Thymus (tissue), 11 donors: ENCODE data around the gene ZNF581. TPM values are rescaled to one million over a fixed set of nuclear protein-coding genes. Genes with fewer than 3 reads are reported as not detected.
A peak's percentile ranks its signal among the peaks of the same experiment; 100 is the strongest.

Source experiments
- DNase-seq, 9 donors: peaks; one replicate each; pipeline ENCODE4 v3.0.0-alpha.2; 2013; ENCODE audit warnings: low spot score in 9 of 9, low read depth in 6 of 9, missing footprints in 1 of 9
- H3K27ac ChIP-seq, 2 donors: one replicate each; pipeline ENCODE4 v1.5.1; 2013; ENCODE audit warnings: control low read depth in 1 of 2, low read depth in 1 of 2, low read length in 1 of 2, mild to moderate bottlenecking in 1 of 2, moderate library complexity in 1 of 2
- H3K27me3 ChIP-seq, 2 donors: one replicate each; pipeline ENCODE4 v1.5.1; 2013; ENCODE audit warnings: low read length in 1 of 2; ENCODE audit not compliant: control insufficient read depth in 2 of 2, insufficient read depth in 1 of 2
- H3K36me3 ChIP-seq, 2 donors: one replicate each; pipeline ENCODE4 v1.5.1; 2013; ENCODE audit warnings: low read length in 1 of 2, mild to moderate bottlenecking in 1 of 2, moderate library complexity in 1 of 2; ENCODE audit not compliant: control insufficient read depth in 2 of 2, insufficient read depth in 2 of 2
- H3K4me1 ChIP-seq, 2 donors: one replicate each; pipeline ENCODE4 v1.5.1; 2013; ENCODE audit warnings: low read length in 2 of 2; ENCODE audit not compliant: control insufficient read depth in 2 of 2, insufficient read depth in 2 of 2
- H3K4me3 ChIP-seq, 2 donors: one replicate each; pipeline ENCODE4 v1.5.1; 2013; ENCODE audit warnings: low read length in 2 of 2, control low read depth in 1 of 2, mild to moderate bottlenecking in 1 of 2
- H3K9me3 ChIP-seq, 2 donors: one replicate each; pipeline ENCODE4 v1.5.1; 2013; ENCODE audit warnings: low read length in 1 of 2, mild to moderate bottlenecking in 1 of 2; ENCODE audit not compliant: control insufficient read depth in 2 of 2, insufficient read depth in 1 of 2
- WGBS: extraction: QIAGEN DNeasy Blood & Tissue Kit; methylation state at CpG from one replicate; pipeline ENCODE4 v1.1.7; 2013; 5-methylcytosine and 5-hydroxymethylcytosine counted together
- polyA plus RNA-seq: library from polyadenylated mRNA; stranded (reverse); fragments of 200-250 nt; gene quantifications from one replicate; pipeline ENCODE4 v1.2.3, GENCODE V29; 2013
- total RNA-seq: library from RNA; stranded (reverse); fragments of 120-200 nt; gene quantifications from one replicate; pipeline ENCODE4 v1.2.4, GENCODE V29; 2013
- donor health status: healthy.

ZNF581 gene
- total and polyA plus RNA-seq, 2 donors, result 19.0 to 22.9 TPM

DNA sequence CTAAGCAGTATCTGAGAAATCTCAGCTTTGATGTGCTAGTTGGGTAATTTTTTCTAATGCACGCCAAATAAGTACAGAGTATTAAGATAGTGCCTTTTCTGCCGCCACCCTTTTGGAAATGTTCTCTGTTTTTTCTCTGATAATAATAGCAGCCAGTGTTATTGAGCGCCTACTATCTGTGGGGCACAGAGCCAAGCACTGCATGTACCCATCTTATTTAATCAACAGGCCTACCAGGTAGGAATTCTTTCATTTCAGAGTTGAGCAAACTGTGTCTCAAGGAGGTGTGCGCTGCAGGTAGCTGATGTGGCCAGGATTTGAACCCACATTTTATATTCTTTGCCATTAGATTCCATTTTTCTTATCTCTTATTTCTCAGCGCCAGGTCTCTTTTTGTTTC is 32.9 kb downstream of the ZNF581 start:
- Histone ChIP-seq H3K4me1 (peaks cover 15 to 19% of the 10 kb centered on the region in 2 donors), H3K27me3 (no peaks in the 10 kb centered on the region), H3K36me3 (peaks cover 39 to 47% of the 10 kb centered on the region in 2 donors), H3K27ac (no peak overlapping the region), H3K4me3 (no peak overlapping the region), H3K9me3 (no peaks in the 10 kb centered on the region)
- WGBS, result 96% methylated on average over 5 of the region's 5 CpGs
- DNase-seq, result no peak

DNA sequence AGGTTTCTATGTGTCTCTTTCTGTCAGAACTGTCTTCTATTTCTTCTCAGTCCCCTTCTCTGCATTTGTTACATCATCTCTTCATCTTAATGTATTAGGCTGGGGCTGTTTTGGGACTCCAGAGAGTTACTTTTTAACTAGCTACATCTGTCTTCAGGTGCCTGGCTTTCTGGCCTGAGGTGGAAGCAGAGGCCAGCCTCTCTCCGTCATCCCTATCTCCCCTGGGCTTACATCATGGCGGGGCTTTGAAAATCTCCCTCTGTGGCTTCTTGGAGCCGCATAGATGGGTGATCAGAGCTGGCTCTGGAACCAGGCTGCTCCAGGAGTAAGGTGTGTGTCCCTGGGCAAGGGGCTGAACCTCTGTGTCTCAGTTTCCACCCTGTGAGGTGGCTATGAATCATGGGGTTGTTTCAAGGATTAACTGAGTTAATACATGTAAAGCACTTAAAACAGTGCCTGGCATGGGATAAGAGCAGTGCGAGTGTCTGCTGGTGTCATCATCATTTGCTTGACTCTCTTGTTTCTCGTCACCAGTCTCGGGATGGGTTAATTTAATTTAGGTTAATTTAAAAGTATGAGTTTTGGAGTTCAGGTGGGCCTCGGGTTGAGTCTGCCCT is 33.5 kb downstream of the ZNF581 start:
- no peak overlapping the region for H3K27ac ChIP-seq
- WGBS, result 96% methylated on average over 7 of the region's 7 CpGs
- H3K36me3 ChIP-seq, result peaks cover 43 to 45% of the 10 kb centered on the region in 2 donors
- DNase-seq, result no peak
- no peaks in the 10 kb centered on the region for H3K27me3 ChIP-seq
- no peak overlapping the region for H3K4me3 ChIP-seq
- H3K4me1 ChIP-seq, result peaks cover 15 to 19% of the 10 kb centered on the region in 2 donors
- no peaks in the 10 kb centered on the region for H3K9me3 ChIP-seq

DNA sequence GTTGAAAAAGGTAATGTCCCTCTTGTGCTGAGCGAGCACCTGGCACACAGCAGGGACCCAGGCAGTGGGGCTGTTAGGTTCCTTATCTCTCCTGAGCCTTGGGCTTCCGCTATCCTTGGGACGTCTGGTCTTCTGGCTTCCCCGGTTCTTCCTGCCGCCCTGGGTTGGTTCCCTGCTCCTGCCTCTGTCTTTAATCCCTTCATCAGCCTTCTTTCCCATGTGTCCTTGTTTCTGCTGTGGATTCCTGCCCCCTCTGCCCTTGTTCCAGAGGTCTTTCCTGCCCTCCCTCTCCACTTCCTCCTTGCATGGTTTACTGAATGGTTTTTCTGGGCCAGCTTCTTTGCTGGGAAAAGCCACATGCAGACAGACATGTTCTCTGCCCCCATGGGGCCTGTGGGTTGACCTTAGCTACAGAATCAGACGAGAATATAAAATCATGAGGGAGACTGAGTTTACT is 34.2 kb downstream of the ZNF581 start:
- Histone ChIP-seq H3K4me3 (no peak overlapping the region), H3K27me3 (no peaks in the 10 kb centered on the region), H3K27ac (peak overlapping the region in 1 of 2 donors; percentile 26), H3K9me3 (no peaks in the 10 kb centered on the region), H3K4me1 (peaks cover 15 to 19% of the 10 kb centered on the region in 2 donors), H3K36me3 (peaks cover 44 to 50% of the 10 kb centered on the region in 2 donors)
- no peak for DNase-seq
- 96% methylated on average over 6 of the region's 6 CpGs for WGBS

DNA sequence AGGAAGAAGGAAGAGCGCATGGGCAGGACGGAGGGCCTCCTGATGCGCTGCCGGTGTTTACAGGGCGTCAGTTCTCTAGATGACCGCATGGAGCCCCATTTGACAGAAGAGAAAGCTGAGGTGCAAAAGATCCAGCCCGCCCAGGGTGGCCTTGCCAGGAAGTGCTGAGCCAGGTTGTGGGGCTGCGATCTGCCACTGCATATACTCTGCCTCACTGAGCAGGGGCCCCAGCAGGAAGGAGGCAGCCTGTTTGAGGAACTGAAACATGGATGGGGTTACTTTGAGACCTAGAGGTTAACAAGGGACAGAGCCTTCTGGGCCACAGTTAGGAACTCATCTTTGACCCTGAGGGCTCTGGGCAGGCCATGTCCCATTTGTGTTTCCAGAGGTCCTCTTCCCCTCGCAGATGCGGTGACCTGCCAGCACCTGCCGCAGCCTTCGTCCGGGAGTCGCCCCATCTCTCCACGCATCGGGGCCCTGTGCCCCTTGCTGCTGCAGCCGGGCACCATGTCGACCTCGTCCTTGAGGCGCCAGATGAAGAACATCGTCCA is 34.7 kb downstream of the ZNF581 start:
- H3K27ac ChIP-seq, result peak overlapping the region; percentile 18 to 26
- 94% methylated on average over 21 of the region's 21 CpGs for WGBS

DNA sequence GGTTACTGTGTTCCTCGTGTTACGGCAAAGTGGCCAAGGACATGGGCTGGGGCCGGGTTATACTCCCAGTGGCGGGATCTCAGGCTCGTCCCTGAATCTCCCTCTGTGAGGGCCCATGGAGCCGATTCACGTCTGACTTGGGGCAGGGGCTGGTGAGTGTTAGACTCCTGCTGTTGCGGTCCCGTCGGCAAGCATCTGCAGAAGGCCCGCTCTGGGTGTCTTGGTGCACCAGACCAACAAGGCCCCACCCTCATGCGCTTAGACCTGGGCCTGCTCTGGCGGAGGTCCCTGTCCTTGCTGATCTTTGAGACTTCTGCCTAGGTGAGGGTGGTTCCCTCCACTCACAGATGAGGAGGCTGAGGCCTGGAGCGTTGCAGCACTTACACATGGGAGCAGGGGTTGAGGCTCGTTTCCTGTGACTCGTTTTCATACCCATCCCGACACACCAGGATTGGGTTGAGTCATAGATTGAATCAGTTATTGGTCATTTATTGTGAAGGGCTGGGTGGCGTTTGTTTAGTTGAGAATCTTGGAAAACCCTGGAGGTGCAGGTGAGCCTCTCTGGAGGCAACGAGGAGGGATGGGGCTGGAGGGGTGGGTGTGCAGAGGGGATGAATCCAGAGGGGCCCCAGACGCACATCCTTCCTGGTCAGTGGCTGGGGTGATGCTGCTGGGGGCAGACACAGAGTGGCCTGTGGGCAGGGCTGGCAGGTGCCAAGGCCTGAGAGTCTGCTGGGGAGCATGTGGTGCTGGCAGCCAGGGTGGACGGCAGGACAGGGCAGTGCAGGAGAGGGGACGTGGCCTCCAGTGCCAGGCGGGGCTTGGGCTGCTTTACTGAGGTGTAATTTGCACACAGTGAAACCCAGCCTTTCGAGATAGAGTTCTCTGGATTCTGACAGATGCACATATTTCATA is 36.2 kb downstream of the ZNF581 start:
- Histone ChIP-seq H3K27me3 (no peaks in the 10 kb centered on the region), H3K36me3 (peaks cover 47 to 53% of the 10 kb centered on the region in 2 donors), H3K4me3 (no peak overlapping the region), H3K9me3 (no peaks in the 10 kb centered on the region), H3K27ac (no peak overlapping the region), H3K4me1 (peaks cover 14 to 15% of the 10 kb centered on the region in 2 donors)
- no peak for DNase-seq
- WGBS, result 96% methylated on average over 24 of the region's 24 CpGs

More for the DNA sequence above, 34.7 kb downstream of the ZNF581 start:
- Histone ChIP-seq H3K27me3 (no peaks in the 10 kb centered on the region), H3K36me3 (peaks cover 44 to 50% of the 10 kb centered on the region in 2 donors), H3K4me3 (no peak overlapping the region), H3K4me1 (peaks cover 15 to 19% of the 10 kb centered on the region in 2 donors), H3K9me3 (no peaks in the 10 kb centered on the region)
- DNase-seq, result peak in 1 of 9 donors; percentile 23

DNA sequence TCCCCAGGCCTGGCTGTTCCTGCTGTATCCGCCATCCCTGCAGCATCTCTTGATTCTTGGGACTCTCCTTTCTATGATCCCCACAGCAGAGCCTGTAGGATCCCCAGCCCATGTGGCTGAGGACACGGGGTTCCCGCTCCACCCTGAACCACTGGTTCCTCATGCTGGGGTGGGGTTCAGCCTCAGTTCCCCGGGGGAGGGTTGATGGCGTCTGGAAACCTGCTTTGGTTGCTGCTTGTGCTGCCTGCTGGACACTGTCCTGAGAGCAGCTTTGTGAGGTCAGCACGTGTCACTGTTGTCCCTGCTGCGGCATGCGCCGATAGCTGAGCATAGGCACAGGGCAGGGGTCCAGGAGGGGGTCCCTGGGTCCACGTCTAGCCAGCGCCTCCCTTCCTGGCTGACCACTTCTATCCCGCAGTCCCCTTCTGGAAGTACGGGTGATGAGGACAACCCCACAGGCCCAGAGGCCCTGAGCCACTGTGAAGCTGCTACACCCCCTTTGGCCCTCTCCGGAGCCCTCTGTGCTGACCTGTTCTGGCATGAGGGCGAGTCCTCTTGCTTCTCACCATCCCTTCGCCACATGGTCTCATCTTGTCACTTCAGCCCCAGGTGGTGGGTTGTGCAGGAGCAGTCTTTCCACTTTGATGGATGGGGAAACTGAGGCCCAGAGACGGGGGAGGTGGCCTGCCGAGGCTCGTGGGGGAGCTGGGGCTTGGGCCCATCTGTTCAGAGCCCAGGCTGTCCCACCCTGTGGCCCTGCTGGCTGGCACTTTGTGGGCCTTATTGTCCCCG is 37.1 kb downstream of the ZNF581 start:
- no peaks in the 10 kb centered on the region for H3K27me3 ChIP-seq
- H3K4me3 ChIP-seq, result no peak overlapping the region
- H3K9me3 ChIP-seq, result no peaks in the 10 kb centered on the region
- no peak overlapping the region for H3K27ac ChIP-seq
- peaks cover 49 to 61% of the 10 kb centered on the region in 2 donors for H3K36me3 ChIP-seq
- DNase-seq, result no peak
- H3K4me1 ChIP-seq, result peaks cover 12 to 15% of the 10 kb centered on the region in 2 donors
- WGBS, result 98% methylated on average over 20 of the region's 20 CpGs

DNA sequence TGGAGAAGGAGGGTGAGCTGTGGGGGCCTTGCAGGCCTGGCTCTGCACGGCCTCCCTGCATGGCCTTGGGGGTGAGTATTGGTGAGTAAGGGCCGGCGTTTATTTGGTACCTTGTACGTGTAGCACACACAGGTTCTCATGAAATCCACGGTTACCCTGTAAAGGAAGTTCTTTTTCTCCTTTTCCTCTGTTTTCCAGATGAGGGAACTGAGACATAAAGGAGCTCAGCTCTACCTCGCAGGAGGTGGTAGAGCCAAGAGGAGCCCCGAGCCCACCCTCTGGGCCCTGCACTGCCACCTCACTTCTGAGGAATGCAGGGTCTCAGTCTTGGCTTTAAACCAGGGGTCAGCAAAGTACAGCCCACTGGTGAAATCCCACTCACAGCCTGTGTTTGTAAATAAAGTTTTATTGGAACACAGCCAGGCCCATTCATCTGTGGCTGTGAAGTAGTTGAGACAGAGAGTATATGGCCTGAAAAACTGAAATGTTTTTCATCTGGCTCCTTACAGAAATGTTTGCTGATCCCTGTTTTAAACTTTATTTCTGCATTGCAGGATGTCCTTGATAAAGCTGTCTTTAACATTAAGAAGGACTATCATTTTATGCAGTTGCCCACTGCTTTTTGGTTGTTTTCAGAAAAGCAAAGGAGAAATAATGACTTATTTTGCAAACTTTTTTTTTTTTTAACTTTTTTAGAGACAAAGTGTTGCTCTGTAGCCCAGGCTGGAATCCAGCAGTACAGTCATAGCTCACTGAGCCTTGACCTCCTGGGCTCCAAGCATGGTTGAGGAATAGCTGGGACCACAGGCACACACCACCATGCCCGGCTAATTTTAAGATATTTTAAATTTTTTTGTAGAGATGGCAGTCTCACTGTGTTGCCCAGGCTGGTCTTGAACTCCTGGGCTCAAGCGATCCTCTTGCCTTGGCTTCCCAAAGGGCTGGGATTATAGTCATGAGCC is 38.0 kb downstream of the ZNF581 start:
- H3K27ac ChIP-seq, result no peak overlapping the region
- WGBS, result 97% methylated on average over 9 of the region's 9 CpGs
- DNase-seq, result no peak
- H3K4me3 ChIP-seq, result no peak overlapping the region
- H3K9me3 ChIP-seq, result no peaks in the 10 kb centered on the region
- H3K27me3 ChIP-seq, result no peaks in the 10 kb centered on the region
- peaks cover 6 to 7% of the 10 kb centered on the region in 2 donors for H3K4me1 ChIP-seq
- H3K36me3 ChIP-seq, result peaks cover 54 to 70% of the 10 kb centered on the region in 2 donors
